GM19328 (cell line): Measurements from ENCODE around the gene UBXN10.

ENCODE experiments used
- ATAC-seq: cut with Tn5 transposase; IDR thresholded peaks from one replicate; pipeline ENCODE4 v1.9.1; 2021; ENCODE audit warnings: mild to moderate bottlenecking, moderate library complexity; ENCODE audit not compliant: unreplicated experiment

The UBXN10 gene

GRCh38 chr1:20185834-20186782 is at the start of gene UBXN10, which contains the start of gene PLA2G2C:
Gene UBXN10 (plus strand): TSS chr1:20186096. CDS start chr1:20190562, 4,466 bp downstream.
Gene PLA2G2C (minus strand): TSS chr1:20186518. CDS start chr1:20177363, 9,155 bp downstream.
- no peak for ATAC-seq

DNA sequence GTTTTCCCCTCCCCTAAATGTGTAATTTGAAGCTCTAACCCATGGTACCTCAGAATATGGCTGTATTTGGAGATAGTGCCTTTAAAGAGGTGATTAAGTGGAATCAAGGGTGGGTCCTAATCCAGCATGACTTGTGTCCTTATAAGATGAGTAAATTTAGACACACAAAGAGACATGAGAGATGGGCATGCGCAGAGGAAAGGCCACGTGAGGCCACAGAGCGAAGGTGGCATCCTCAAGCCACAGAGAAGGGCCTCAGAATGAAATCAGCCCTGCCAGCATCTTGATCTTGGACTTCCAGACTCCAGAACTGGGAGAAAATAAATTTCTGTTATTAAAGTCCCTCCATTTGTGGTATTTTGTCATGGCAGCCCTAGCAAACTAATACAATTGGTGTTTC is 49.6 kb upstream of the UBXN10 start:
- no peak for ATAC-seq

- ATAC-seq, result no peak
Measured at GRCh38 chr1:20137055-20137454, 48.8 kb upstream of the UBXN10 start.

GRCh38 chr1:20137604-20138003 is 48.3 kb upstream of the UBXN10 start:
- ATAC-seq, result no peak

- no peak for ATAC-seq
Measured at GRCh38 chr1:20138346-20138745, 47.5 kb upstream of the UBXN10 start.

DNA sequence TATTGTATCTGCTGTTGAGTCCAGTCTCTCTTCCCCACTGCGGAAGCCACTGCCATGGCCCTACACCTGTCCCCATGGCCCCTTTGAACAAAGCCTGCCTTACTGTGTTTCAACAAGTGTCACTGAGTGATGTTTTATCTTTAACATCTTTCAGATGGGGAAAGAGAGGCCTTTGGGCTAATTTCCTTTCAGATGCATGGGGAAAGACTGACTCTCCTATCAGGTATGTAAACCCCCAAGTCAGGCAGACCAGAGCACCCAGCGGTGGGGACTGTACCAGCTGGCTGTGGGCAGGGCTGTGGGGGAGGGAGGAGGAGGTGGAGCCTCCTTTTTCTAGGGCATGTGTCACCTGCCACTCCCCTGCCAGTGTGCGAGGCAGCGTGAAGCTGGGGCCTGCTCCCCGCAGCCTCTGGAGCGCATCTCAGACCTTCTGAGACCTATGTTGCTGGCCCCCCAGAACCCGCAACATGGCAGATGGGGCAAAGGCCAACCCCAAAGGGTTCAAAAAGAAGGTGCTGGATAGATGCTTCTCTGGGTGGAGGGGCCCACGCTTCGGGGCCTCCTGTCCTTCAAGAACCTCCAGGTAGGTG is 46.8 kb upstream of the UBXN10 start, which contains the start of gene PLA2G2F:
TSS of gene PLA2G2F (plus strand) at position 363 of the 590 bp plus-strand sequence. CDS start at position 468, 105 bp downstream.
- ATAC-seq, result no peak

DNA sequence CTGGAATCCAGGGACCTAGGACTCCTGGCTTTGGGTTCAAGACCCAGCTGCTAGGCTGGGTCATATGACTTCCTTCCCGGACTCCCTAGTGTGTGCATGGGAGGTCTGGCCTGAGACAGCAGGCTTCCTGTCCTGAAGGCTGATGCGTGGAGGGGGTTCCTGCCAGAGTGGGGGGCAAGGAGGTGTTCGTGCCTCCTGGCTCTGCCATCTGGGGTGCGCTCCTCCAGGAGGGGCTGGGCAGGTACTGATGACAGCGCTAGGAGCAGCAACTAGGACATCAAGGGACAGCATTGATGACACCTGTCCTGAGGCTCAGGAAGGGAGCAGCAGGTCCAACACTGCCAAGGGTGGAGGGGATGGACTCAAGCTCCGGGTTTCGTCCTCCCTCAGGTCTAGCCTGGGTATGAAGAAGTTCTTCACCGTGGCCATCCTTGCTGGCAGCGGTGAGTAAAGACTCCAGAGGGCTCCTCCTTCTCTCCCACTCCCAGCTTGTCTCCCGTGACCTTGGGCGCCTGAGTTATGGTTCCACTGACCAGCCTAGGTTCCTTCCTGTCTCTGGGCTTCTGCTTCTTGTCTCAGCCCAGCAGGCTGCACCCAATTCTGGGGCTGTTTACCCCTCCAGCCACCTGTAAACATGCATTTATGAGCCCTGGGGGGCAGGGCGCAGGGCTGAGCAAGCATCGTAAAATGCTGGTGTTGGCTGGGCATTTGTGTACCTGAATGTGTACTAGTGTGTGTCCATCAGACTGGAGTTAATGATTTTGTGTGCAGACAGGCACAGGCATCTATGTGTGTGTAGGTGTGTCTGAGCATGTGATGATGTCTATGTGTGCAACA is 45.9 kb upstream of the UBXN10 start:
- ATAC-seq, result no peak

GRCh38 chr1:20141001-20141400 is 44.9 kb upstream of the UBXN10 start:
- no peak for ATAC-seq

GRCh38 chr1:20141466-20141865 is 44.4 kb upstream of the UBXN10 start:
- ATAC-seq, result no peak

GRCh38 chr1:20142001-20142710 is 43.7 kb upstream of the UBXN10 start:
- ATAC-seq, result no peak

DNA sequence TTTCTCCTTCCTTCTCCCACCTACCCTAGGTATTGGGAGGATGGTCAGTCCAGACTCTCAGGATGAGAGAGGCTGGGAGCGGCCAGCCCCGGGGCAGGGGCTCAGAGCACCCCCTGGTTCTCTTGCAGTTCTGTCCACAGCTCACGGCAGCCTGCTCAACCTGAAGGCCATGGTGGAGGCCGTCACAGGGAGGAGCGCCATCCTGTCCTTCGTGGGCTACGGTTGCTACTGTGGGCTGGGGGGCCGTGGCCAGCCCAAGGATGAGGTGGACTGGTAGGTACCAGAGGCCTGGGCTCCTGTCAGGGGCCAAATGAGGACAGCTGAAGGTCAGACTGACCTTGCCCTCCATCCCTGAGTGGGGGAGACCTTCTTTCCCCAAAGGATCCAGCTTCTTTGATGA is 42.6 kb upstream of the UBXN10 start:
- no peak for ATAC-seq

- no peak for ATAC-seq
Measured at GRCh38 chr1:20143734-20144565, 41.9 kb upstream of the UBXN10 start.

- ATAC-seq, result no peak
Measured at GRCh38 chr1:20147846-20148570, 37.9 kb upstream of the UBXN10 start.

DNA sequence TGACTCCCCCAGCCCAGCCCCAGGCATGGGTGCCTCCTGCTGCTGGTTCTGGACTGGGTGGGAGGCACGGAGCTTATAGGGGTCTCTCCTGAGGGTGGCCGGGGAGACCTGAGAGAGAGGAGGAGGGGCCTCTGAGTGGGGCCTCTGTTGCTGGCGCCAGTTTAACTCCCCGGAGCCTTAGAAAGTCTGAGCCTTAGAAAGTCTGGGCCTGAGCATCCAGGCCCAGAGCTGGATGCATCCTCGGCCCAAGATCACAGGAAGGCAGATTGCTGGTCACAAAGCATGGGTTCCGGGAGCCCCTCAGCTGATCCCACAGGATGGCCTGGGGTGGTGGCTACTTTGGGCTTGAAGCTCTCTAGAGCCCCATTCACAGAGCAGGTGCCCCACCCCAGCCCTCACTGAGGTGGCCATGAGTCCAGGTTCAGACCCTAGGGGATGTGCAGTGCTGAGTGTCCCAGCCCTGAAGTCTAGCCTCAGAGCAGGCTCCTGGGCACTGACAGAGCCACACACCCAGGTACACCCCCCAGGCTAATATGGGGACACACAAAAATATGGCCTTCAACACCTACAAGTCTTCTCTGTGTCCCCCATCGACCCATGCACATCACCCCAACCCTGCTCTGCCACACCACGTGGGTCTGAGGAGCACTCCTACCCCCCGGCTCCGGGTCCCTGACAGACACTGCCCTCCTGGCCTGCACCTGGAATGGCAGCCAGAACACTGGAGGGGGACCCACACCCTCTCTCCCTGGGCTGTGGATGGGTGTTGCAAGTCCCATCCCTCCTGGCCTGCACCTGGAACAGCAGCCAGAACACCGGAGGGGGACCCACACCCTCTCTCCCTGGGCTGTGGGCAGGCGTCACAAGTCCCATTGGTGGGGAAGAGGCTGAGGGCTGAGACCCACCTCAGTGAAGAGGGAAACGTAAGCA is 37.1 kb upstream of the UBXN10 start:
- no peak for ATAC-seq

- ATAC-seq, result no peak
Measured at GRCh38 chr1:20149601-20150325, 36.1 kb upstream of the UBXN10 start.

GRCh38 chr1:20150326-20150705 is 35.6 kb upstream of the UBXN10 start:
- ATAC-seq, result no peak

DNA sequence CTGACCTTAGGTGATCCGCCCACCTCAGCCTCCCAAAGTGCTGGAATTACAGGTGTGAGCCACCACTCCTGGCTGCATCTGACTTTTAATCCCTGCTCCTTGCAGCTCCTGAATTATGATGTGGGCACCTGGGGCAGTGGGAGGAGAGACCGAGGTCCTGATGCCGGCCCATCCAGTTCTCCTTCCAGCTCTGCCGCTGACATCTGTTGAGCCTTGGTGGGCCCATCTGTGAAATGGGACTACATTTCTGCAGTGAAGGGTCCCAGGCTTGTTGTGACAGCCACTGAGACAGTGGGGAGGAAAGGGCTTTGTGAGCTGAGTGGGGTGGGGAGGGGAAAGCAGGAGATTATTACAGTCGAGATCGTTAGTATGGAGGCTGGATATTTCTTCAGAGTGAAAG is 34.9 kb upstream of the UBXN10 start:
- ATAC-seq, result no peak
